Medulla oblongata (tissue), 1 donor: ENCODE measurements around the gene CACNA2D1.
"Not testable (repeated sequence)": the region's sequence is repeated elsewhere in the genome, so short reads cannot be mapped to it uniquely, and the experiment has no call there.

Experiments used
- DNase-seq: peaks from one replicate; pipeline ENCODE4 v3.0.0-alpha.2; 2015; ENCODE audit errors: extremely low spot score

The CACNA2D1 gene

DNA sequence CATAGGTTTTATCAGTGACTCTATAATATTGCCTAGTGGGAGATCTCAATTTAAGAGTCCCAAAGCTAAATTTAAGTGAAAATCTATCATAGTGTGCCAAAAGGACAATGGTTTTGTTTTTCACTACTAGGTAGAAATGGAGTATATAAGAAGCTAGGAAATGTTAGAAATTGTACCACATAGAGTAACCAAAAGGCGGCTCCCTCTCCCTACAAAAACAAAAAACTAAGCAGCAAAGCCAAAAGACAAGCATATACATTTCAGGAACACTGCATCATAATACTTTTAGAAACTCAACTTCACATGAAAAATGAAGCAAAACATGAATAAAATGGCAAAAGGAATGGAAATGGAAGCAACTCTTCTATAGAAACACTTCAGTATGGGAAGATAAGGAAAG, 271.6 kb downstream of the CACNA2D1 start:
- DNase-seq = no peak

DNA sequence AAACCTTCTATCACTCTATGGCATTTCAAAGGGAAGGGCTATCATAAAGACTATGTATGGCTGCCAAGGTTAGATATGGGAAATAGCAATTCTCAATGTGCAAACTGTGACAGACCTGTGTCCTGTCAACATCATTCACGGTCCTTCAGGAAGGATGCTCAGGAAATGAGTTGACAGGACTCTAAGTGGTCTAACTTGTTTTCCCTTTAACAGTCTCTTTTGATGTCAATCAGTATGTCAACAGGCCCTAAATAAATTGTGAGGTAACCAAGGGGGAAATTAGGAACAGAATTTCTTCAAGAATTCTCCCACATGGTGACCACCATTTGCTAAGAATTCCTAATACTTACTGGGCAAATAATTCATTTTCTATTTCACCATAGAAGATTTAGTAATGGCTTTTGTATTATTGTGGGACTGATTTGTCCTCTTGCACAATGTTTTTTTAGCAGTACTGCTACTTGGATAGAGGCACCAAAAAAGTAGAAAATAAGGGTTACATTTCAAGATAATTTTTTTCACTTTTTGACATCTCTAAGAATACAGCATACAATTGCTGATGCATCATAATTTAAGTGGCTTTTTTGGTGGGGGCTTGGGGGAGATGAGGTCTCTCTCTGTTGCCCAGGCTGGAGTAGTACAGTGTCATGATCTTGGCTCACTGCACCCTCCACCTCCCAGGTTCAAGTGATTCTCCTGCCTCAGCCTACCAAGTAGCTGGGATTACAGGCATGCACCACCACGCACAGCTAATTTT, 275.8 kb downstream of the CACNA2D1 start:
- peak; percentile 6 for DNase-seq

DNA sequence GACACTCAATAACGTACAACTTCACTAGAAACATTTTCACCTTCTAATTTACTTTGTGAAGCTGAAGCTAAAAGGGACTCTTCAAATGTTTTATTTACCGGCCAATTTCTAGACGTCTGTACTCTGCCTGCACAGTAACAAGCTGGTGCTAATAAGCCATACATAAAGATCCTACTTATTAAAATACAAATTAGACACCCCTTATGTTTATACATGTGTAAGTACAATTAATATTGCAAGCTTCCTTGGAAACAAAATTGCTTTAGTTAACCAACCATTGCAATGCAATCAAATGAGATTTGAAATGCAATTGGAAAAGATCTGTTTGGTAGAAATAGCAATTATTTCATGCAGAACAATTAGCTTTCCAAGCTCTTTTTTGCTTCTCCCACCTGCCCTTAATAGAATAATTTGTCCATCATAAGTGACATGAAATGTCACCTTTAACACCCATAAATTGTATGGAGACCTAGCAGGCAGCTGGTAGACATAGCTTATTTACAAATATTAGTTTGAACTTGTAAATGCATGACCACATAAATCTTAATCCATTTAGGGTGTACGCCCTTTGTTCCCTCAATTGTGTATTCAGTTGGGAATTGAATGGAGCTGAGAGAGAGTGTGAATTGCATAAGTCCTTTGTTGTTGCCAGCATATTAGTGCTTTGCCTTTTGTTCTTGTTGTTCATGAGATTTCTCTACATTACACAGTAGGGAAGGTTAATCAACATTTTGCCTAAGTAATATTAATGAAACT, 277.1 kb downstream of the CACNA2D1 start:
- peak; percentile 77 for DNase-seq

DNA sequence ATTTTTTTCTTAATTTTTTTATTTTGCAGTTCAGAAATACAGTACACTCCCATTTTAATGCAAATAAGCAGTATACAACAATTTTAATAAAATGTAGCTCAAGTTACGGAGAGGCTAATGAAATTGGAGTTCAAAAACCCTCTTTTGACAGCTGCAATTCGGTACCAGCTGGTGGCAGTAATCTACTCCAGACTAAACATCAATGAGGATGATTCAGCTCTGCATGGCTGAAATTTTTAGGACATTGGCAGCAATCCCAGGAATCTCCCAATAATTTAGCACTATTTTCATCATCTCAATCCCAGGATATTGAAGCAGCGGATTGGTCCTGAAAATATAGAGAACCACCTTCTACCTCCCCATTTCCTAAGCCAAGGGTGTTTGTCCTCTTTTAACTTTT, 278.8 kb downstream of the CACNA2D1 start:
- peak; percentile 75 for DNase-seq

DNA sequence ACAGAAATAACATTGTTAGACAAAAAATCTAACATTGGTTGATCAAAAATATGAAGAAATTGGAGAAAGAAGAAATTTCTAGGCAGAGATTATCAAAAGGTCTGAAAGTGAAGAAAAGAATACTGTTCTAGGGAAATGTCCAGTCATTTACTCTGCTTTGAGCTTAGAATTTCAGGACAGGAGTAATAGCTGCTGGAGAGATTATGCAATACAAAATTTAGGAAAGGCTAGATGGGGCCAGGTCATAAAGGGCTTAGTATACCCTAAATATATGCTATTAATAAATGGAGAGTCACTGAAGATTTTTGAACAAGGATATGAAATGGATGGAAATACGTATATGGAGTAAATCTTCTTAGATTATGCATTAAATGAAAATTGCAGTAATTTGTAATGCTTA, 279.2 kb downstream of the CACNA2D1 start:
- DNase-seq = peak; percentile 25

DNA sequence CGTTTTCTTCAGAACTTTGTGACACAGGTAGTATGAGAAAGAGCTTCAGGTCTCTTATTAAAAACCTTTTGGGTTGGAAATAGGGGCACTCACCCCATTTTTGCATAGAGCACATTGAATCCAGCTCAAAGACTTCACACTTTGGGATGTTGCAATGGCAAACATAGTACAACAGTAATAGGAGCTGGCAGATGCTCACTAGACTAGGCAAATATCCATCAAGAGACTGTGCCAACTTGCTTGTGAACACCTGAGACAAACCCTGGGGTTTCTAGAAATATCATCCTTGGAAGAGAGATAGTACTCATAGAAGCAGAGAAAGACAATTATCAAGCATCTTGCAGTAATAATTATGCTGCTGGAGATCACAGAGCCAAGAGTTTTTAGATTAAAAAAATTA, 280.0 kb downstream of the CACNA2D1 start:
- peak; percentile 9 for DNase-seq

DNA sequence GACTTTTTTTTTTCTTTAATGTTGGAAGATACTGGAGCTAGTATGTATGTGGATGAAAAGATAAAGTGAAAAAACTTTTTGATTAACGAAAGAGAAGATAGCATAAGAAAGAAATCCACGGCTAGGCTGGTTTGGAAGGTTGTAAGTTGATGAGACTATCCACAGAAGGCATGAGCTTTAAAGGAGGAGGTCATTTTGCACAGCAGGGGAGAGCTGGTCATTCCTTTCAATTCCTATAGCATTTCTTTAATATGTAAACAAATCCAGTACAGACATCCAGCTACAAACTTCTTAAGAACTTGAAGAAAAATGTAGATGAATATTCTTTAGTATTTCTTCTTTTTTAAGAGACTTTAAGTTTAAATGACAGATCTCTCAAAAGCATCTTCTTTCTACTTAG, 281.3 kb downstream of the CACNA2D1 start:
- no peak for DNase-seq

DNA sequence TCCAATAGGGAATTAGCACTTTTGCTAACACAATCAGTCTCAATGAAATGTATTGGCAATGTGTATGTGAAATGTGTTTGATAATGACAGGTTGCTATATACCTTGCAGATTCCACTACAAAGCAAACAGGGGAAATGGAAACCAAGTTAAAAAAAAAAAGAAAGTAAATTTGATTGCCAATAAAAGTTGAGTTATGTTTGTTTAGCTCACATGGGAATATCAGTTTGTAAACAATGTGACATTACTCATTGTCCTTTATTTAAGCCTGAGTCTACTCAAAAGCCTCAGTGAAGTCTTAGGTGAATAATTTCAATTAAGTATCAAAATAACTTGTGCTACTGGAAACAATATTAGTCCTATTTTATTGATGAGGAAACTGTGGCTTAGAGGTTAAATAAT, 285.2 kb downstream of the CACNA2D1 start:
- no peak for DNase-seq

DNA sequence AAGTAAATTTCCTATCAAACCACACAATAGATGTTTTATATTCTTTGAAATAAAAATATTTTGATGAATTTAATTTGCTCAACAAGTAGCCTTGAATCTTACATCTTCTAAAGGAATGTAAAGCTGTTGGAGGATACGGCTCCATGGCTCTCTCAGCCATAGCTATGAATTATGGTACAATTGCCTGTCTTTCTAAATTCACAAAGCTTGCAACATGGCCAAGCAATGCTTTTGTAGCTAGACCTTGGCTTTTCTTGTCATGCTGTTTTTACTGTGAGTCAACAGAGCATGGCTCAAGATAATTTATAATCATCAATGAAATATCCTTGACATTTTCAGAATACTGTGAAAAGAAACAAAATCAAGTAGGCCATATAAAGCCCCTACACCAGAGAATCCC, 286.7 kb downstream of the CACNA2D1 start:
- DNase-seq = no peak

DNA sequence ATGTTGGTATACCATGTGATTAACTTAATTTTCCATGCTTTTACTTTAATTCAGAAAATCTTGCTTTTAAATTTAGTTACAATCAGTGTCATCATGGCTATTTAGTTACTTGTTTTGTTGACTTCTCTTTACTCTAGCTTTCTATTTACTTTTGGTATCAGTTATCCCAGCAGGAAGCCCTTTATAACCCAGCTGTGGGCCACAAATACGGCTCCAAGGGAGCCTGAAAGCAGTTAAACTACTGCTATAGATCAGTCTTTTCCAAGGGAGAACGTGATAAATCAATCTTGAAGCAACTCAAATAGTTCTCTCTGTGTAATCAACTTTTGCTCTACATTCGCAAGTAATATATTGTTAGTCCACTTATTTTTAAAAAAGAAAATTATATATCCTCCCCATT, 287.4 kb downstream of the CACNA2D1 start:
- no peak for DNase-seq

DNA sequence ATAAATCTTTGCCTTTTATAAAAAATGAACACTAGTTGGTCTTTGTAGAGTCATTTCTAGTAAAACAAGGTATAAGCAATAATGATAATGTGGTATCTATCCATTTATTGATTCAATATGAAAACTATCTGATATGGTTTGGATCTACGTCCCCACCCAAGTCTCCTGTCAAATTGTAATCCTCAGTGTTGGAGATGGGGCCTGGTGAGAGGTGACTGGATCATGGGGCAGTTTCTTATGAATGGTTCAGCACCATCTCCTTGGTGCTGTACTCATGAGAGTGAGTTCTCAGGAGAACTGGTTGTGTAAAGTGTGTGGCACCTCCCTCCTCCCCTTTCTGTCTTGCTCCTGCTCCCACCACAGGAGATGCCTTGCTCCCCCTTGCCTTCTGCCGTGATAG, 288.8 kb downstream of the CACNA2D1 start:
- DNase-seq = no peak

DNA sequence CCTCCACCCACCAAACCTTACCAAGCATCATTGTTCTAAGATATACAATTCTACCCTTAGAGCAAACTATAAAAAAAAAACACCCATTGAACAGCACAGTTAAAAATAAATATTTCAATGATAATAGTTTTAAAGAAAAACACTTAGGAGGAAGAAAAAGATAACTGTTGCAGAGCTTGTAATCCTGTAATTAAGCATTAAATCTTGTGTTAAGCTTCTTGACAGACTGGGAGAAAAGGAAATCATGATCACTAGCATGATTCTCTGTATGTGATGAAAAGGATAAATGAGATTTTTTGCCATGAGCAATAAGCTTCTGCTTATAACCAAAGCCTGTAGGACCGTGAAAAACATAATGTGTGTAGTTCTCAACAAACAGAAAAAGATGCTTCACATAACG, 289.8 kb downstream of the CACNA2D1 start:
- no peak for DNase-seq

DNA sequence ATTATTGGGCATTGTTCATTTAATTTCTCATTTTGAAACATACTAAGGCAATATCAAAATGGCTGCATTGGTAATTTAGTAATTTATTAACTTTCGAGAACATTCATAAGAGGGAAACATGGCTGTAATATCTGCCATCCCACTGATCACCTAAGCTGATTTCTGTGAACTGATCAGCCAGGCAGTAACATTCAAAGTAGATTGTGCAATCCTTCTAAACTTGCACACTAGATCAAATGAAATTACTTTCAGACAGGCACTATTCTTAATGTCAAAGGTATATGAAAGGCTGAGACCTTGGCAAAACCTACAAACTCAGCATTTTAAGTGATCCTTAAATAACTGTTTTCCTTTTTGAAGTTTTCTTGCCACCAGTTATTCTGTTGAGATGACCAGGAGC, 290.7 kb downstream of the CACNA2D1 start:
- DNase-seq = no peak

DNA sequence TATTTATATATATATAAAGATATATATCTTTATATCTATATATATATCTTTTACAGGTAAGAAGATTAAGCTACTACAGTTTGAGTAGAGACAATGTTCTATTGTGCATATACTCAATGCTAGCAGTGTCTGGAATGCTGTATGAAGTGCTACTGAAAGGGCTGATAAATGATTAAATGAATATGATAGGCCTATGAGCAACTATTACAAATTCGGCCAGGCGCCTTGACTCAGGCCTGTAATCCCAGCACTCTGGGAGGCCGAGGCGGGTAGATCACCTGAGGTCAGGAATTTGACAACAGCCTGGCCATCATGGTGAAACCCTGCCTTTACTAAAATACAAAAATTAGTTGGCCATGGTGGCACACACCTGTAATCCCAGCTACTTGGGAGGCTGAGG, 297.1 kb downstream of the CACNA2D1 start:
- DNase-seq = no peak

DNA sequence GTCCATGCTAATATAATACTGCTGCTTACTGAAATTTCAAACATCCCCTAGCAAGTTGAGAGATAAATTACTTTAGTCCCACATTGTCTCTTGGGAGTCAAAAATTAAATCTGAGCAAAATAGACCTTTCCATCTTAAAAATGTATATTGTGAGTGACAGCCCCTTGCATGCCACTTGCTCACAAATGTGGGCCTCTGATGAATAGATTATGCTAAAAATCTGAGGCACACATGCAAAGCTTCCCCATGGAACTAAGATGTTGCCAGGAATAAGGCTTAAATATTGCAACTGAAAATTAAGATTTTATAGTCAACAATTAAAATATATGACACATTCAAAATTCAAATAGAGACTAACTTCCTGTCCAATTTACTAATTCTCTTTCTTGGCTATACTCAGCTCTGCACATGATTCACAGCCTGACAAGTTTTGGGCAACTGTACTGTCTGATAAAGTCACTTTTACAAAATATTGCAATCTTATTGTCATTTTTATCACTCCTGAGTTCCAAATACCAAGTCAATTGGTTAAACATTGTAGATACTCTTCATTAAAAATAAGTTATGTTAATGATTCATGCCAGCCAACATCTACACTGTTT, 301.2 kb downstream of the CACNA2D1 start:
- DNase-seq = no peak

DNA sequence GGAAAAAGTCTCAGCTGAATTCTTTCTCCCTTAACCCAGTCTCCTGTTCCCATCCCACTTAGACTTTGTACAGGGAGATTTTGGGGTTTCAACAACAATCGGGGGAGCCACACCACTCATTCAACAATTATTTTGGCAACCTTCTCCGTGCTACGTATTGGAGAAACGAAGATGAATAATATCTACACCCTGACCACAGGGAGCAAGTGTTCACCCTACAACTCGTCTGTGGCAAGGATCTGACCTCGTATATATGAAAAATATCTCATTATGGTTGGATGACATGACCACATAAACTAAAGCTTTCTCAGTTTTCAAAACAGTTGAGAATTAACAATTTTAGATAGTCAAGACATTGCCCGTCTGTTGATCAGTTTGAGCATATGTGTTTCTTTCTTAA, 302.1 kb downstream of the CACNA2D1 start:
- DNase-seq = no peak

DNA sequence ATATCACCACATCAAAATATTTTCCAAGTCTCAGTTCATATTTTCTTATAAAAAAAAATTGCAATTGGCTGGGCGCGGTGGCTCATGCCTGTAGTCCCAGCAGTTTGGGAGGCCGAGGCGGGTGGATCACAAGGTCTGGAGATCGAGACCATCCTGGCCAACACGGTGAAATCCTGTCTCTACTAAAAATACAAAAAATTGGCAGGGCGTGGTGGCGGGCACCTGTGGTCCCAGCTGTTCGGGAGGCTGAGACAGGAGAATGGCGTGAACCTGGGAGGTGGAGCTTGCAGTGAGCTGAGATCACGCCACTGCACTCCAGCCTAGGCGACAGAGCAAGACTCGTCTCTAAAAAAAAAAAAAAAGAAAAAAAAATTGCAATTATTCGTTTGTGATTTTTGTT, 303.0 kb downstream of the CACNA2D1 start:
- DNase-seq = not testable (repeated sequence)

DNA sequence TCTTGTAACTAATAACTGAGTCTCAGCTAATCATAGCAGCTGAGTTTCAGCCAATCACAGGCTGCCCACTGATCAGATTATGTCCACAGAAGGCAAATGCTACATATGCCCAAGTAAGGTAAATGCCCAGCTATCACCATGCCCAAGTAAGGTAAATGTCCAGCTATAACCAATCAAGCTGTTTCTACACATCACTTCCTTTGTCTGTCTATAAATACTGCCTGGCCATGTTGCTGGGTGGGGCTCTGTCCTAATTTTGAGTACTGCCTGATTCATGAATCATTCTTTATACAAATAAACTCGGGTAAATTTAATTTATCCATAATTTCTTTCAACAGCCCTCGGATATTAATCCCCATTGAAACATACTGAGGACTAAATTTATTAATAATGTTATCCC, 312.4 kb downstream of the CACNA2D1 start:
- DNase-seq = no peak

DNA sequence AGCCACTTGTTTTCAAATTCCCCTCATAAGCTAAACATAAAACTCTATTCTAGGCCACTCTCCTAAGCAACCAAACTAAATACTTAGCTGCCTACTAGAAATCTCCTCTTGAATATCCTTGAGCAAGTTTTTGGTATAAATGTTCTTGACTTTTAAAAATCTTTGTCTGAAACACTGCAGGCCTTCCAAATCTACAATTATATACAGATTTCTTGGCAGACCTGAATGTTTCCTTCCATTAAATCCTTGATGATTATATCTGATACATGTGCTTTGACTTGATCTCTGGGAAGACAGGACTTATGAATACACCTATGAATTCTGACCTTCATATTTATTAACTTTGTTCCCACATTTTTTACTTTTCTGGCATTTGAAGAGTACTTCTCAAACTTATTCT, 314.5 kb downstream of the CACNA2D1 start:
- DNase-seq = no peak

DNA sequence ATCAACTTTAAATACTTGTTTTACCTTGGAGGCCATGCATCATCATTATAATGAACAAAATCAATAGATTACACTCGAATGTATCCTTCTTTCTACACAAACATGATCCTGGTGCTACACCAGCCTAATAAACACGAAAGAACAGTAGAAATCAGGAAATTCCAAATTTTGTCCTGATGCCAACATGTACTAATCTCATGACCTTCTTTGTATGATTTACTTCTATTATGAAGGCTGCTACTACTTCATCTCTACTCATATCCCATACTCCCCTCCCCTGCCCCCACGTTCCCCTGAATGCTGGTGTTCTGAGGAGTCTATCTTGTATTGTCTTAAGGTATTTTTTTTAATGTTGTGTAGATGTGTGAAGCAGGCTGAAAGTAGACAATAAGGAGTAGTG, 315.0 kb downstream of the CACNA2D1 start:
- DNase-seq = no peak

DNA sequence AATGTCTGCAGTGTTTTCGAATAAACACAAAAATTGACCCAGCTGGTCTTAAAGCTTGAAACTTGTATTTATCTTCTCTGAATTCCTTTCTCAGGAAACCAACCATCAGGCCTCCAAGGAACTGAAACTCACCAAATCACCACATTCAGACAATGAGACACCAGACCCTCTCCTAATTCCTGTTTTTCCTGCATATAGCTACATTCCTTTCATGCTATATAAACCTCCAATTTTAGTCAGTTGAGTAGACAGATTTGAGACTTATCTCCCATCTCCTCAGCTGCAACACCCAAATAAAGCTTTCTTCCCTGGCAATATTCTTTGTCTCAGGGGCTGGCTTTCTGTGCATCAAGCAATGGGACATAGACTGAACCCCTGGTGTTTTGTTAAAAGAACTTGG, 317.0 kb downstream of the CACNA2D1 start:
- DNase-seq = no peak

DNA sequence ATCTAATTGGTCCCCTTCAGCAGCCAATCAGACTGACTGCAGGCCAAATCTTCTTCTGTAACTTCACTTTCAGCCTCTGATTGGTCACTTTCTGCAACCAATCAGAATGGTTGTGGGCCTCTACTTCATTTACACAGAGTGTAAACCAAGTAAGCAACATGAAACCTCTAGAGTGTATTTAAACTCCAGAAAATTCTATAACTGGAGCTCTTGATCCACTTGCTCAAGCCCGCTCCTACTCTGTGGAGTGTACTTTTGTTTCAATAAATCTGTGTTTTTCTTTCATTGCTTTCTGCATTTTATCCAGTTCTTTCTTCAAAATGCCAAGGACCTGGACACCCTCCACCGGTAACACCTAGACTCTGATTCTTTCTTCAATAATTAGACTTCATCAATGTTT, 319.1 kb downstream of the CACNA2D1 start:
- DNase-seq = no peak

DNA sequence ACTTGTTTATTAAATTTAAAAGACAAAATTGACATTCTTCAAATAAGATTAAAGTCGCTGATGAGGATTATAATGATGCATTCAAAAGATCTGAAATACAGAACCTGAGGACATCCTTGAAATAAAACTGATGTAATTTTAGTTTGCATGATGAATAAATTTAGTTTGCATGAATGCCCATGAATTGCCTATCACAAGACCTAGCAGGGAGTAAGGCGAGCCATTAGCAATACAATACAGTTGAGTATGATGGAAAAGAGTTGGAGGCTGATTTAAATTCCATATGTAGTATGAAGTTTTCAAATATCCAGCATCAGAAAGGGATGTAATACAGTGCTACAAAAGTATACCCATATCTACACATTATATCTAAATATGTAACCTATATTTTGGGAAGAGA, 321.3 kb downstream of the CACNA2D1 start:
- no peak for DNase-seq
